Mammary epithelial cell (primary cell): Measurements from ENCODE around the gene FAH.

ENCODE experiments used
- CTCF ChIP-seq, 2 donors: IDR thresholded peaks in 1 of 2; conservative IDR thresholded peaks in 1 of 2; 2 replicates each; pipeline ENCODE4 v1.5.1; 2011 to 2012; ENCODE audit warnings: inconsistent platforms in 2 of 2, low read length in 2 of 2, mild to moderate bottlenecking in 2 of 2, control low read depth in 1 of 2, low read depth in 1 of 2; ENCODE audit not compliant: insufficient read depth in 1 of 2; ENCODE audit errors: extremely low read depth in 1 of 2
- EZH2 ChIP-seq: IDR thresholded peaks from 2 replicates; pipeline ENCODE4 v1.6.1; 2012; ENCODE audit warnings: low read length, inconsistent platforms, borderline replicate concordance

GRCh38 chr15:80210611-80211573, 58.1 kb downstream of the FAH start:
- no peak for TF ChIP-seq CTCF (conservative IDR thresholded peaks at IDR 0.05 in 1 of 2, IDR thresholded peaks at IDR 0.05 in 1 of 2; ENCODE audit: extremely low read depth in 1 of 2, insufficient read depth in 1 of 2, low read depth in 1 of 2, low read length in 2 of 2)
- TF ChIP-seq EZH2: no peak
